Progenitor cell of endocrine pancreas (in vitro differentiated cells): ENCODE measurements around the gene NUDCD3. TPM values are rescaled to one million over a fixed set of nuclear protein-coding genes. Genes with fewer than 3 reads are reported as not detected.

Source experiments
- DNase-seq: peaks from one replicate; pipeline ENCODE4 v3.0.0; 2021; ENCODE audit warnings: low spot score; ENCODE audit not compliant: unreplicated experiment
- H3K27ac Mint-ChIP-seq: 2 replicates; pipeline ENCODE4 v1.8.0; 2021; ENCODE audit warnings: mild to moderate bottlenecking, moderate library complexity, mixed read lengths
- H3K27me3 Mint-ChIP-seq: 2 replicates; pipeline ENCODE4 v1.8.0; 2021; ENCODE audit warnings: mixed read lengths
- H3K36me3 Mint-ChIP-seq: 2 replicates; pipeline ENCODE4 v1.8.0; 2022; ENCODE audit warnings: mixed read lengths; ENCODE audit not compliant: insufficient read depth
- H3K4me1 Mint-ChIP-seq: 2 replicates; pipeline ENCODE4 v1.8.0; 2021; ENCODE audit warnings: low read depth, mixed read lengths
- H3K4me3 Mint-ChIP-seq: 2 replicates; pipeline ENCODE4 v1.8.0; 2021; ENCODE audit warnings: low read depth, mild to moderate bottlenecking, moderate library complexity, mixed read lengths
- H3K9me3 Mint-ChIP-seq: 2 replicates; pipeline ENCODE4 v1.8.0; 2021; ENCODE audit warnings: low read depth, mixed read lengths
- CTCF ChIP-seq: fragments of 200-600 bp; sonication (generic); IDR thresholded peaks from one replicate; pipeline ENCODE4 v1.5.0; 2021; ENCODE audit warnings: antibody characterized with exemption, mild to moderate bottlenecking; ENCODE audit not compliant: unreplicated experiment
- total RNA-seq: library from RNA; stranded (reverse); gene quantifications from 2 replicates; pipeline ENCODE4 v1.2.1, GENCODE V29; 2021

Gene NUDCD3
- total RNA-seq, 1 donor from 2014 or later, result 89.0 TPM

GRCh38 chr7:44441079-44441478, 49.4 kb downstream of the NUDCD3 start:
- Mint-ChIP-seq H3K9me3 (no peaks in the 10 kb centered on the region), H3K27ac (peak overlapping the region; percentile 0), H3K4me1 (peaks cover 7% of the 10 kb centered on the region), H3K27me3 (no peaks in the 10 kb centered on the region), H3K36me3 (peaks cover 11% of the 10 kb centered on the region), H3K4me3 (no peak overlapping the region)
- no peak for TF ChIP-seq CTCF
- DNase-seq, result no peak

GRCh38 chr7:44440577-44441078, 49.8 kb downstream of the NUDCD3 start:
- Mint-ChIP-seq H3K36me3 (peaks cover 11% of the 10 kb centered on the region), H3K4me3 (no peak overlapping the region), H3K4me1 (peaks cover 7% of the 10 kb centered on the region), H3K27ac (peak overlapping the region; percentile 0), H3K27me3 (no peaks in the 10 kb centered on the region), H3K9me3 (no peaks in the 10 kb centered on the region)
- DNase-seq, result no peak
- no peak for TF ChIP-seq CTCF

DNA sequence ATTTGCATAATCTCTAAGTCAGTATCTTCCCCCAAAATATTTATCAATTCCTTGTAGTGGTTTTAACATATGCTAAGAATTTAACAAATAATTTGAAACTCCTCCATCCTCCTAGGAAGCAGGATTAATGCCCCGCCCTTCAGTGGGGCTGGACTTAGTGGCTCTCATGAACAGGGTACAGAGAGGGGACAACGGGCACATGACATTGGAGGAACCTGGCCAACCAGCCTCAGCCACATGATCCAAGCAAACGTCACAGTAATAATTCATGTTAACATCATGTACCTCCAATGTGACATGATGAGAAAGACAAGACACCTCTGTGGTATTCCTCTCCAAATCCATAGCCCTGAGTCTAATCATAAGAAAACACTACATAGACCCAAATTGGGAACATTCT, 50.5 kb downstream of the NUDCD3 start:
- TF ChIP-seq CTCF, result no peak
- Mint-ChIP-seq H3K27ac (no peak overlapping the region), H3K4me3 (no peak overlapping the region), H3K4me1 (peaks cover 1% of the 10 kb centered on the region), H3K27me3 (no peaks in the 10 kb centered on the region), H3K36me3 (peaks cover 6% of the 10 kb centered on the region), H3K9me3 (no peaks in the 10 kb centered on the region)
- no peak for DNase-seq

DNA sequence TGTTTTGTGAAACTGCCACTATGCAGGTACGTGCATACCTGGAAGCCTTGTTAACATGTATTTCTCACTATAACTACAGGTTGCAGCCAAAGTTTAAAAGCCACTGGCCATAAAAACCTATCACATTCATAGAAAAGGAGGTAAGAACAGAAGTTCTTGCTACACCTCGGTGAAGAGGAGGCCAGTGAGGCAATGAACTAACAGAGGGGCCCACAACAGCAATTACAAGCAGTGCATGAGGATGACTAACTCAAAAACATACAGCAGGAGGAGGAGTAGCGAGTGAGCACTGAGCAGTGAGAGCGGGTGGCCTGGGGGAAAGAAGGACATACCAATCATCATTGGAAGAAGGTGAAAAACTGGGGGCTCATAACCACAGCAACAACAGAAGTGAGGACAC, 51.6 kb downstream of the NUDCD3 start:
- DNase-seq, result no peak
- no peak for TF ChIP-seq CTCF
- Mint-ChIP-seq H3K27me3 (no peaks in the 10 kb centered on the region), H3K27ac (no peak overlapping the region), H3K36me3 (peaks cover 2% of the 10 kb centered on the region), H3K4me1 (no peaks in the 10 kb centered on the region), H3K9me3 (no peaks in the 10 kb centered on the region), H3K4me3 (no peak overlapping the region)

DNA sequence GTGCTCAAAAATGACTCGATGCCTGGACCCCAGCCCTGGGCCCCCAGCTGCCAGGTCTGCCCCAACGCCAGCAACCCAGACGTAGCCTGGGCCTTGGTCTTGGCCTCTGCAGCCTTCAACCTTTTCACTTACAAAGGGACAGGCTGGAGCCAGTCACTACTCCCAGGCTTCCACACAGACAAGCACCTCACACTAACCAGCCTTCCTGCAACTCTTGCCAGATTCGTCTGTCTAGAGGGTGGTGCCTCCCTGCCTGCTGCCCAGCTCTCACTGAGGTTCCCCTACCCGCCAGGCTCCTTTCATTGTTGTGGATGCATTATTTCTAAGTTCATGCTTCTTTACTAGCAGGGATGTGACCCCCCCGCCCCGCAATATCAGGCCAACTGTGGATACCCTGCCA, 56.3 kb downstream of the NUDCD3 start:
- Mint-ChIP-seq H3K27ac (no peak overlapping the region), H3K9me3 (no peaks in the 10 kb centered on the region), H3K36me3 (peaks cover 2% of the 10 kb centered on the region), H3K4me3 (no peak overlapping the region), H3K4me1 (no peaks in the 10 kb centered on the region), H3K27me3 (no peaks in the 10 kb centered on the region)
- no peak for DNase-seq
- no peak for TF ChIP-seq CTCF
